GM12878 (cell line): ENCODE data around the gene ELL2. TPM values are rescaled to one million over a fixed set of nuclear protein-coding genes. Genes with fewer than 3 reads are reported as not detected.

Source experiments
- ASH2L ChIP-seq: fragments of 300-600, 200-600 bp; sonication (generic); IDR thresholded peaks from 2 replicates; pipeline ENCODE4 v1.6.1; 2017; ENCODE audit warnings: low read depth, mild to moderate bottlenecking, borderline replicate concordance
- HSF1 ChIP-seq: fragments of 150-350 bp; IDR thresholded peaks from 2 replicates; pipeline ENCODE4 v1.6.1; 2014; ENCODE audit warnings: mild to moderate bottlenecking, low read depth, low read length
- IKZF2 ChIP-seq, 2 experiments: fragments of 450-650 bp; IDR thresholded peaks; 2 replicates each; pipeline ENCODE4 v1.6.1; 2017; ENCODE audit warnings: mild to moderate bottlenecking in 2 of 2, moderate library complexity in 2 of 2
- IRF3 ChIP-seq: fragments of 450-650 bp; IDR thresholded peaks from 2 replicates; pipeline ENCODE4 v1.6.1; 2014; ENCODE audit warnings: mild to moderate bottlenecking
- LARP7 ChIP-seq: fragments of 450-650 bp; IDR thresholded peaks from 2 replicates; pipeline ENCODE4 v1.6.1; 2017; ENCODE audit warnings: mild to moderate bottlenecking
- MEF2B ChIP-seq: fragments of 450-650 bp; IDR thresholded peaks from 2 replicates; pipeline ENCODE4 v1.6.1; 2018; ENCODE audit warnings: mild to moderate bottlenecking, moderate library complexity; ENCODE audit not compliant: partially characterized antibody, poor library complexity, severe bottlenecking
- NFIC ChIP-seq: IDR thresholded peaks from 2 replicates; pipeline ENCODE4 v1.6.1; 2012; ENCODE audit warnings: low read depth, mild to moderate bottlenecking, inconsistent platforms, low read length, moderate library complexity
- NRF1 ChIP-seq: conservative IDR thresholded peaks from 2 replicates; pipeline ENCODE4 v1.6.1; 2011; ENCODE audit warnings: mild to moderate bottlenecking, low read depth, low read length, improper control_type of control experiment
- ZNF24 ChIP-seq: fragments of 450-650 bp; IDR thresholded peaks from 2 replicates; pipeline ENCODE4 v1.6.1; 2017; ENCODE audit warnings: antibody characterized with exemption, mild to moderate bottlenecking
- ZNF592 ChIP-seq: fragments of 450-650 bp; IDR thresholded peaks from 2 replicates; pipeline ENCODE4 v1.6.1; 2017; ENCODE audit warnings: mild to moderate bottlenecking, moderate library complexity
- polyA plus RNA-seq, 11 experiments: library from polyadenylated mRNA; depleted of rRNA in 4 of 11; unstranded in 6 of 11; stranded (reverse) in 5 of 11; fragments of >200 nt; fragmentation: Nextera tagmentation in 4 of 11; fragmentation: Illumina TruSeq in 1 of 11; extraction: Ambion mirVana in 4 of 11; extraction: Trizol in 1 of 11; gene quantifications; 1 replicate in 1 of 11; 2 replicates in 10 of 11; pipeline versions ENCODE4 v1.2.1 to v1.2.3, GENCODE V29; 2011 to 2016; ENCODE audit warnings: inconsistent platforms in 2 of 11, missing spikeins in 2 of 11, low read depth in 1 of 11
- total RNA-seq, 4 experiments: library from RNA; depleted of rRNA in 3 of 4; stranded (reverse); fragments of >200 nt in 3 of 4; fragmentation: Illumina TruSeq in 1 of 4; extraction: Trizol in 1 of 4; gene quantifications; 2 replicates each; pipeline versions ENCODE4 v1.2.1 to v1.2.3, GENCODE V29; 2013 to 2021

The ELL2 gene
- total and polyA plus RNA-seq, 10 of the 15 experiments (the other 5 are each of a cell fraction or from before 2014, with no cell fraction given) = 24.2 to 91.4 (median 57.4) TPM

GRCh38 chr5:95949810-95950209 is 11.8 kb downstream of the ELL2 start (continued):
- no peak for TF ChIP-seq ZNF592
- TF ChIP-seq IKZF2 (IDR thresholded peaks at IDR 0.05) = peak; percentile 31 to 41; a peak in 1 of 4 replicates
- TF ChIP-seq LARP7 = no peak
- TF ChIP-seq MEF2B = peak; percentile 67
- TF ChIP-seq ASH2L = no peak
- peak; percentile 53; the same call in 1 of the 2 replicates for TF ChIP-seq ZNF24
- TF ChIP-seq NFIC = 0 out of 2 replicates have a peak, but pooled peaks have one; percentile 21
- no peak for TF ChIP-seq NRF1
- TF ChIP-seq HSF1 = 0 out of 2 replicates have a peak, but pooled peaks have one; percentile 64
- TF ChIP-seq IRF3 = no peak
